ENCODE data around the gene SIRPG. TPM values are rescaled to one million over a fixed set of nuclear protein-coding genes. Genes with fewer than 3 reads are reported as not detected.

SIRPG gene
- total RNA-seq, 1 experiment from 2014 or later, result not detected

DNA sequence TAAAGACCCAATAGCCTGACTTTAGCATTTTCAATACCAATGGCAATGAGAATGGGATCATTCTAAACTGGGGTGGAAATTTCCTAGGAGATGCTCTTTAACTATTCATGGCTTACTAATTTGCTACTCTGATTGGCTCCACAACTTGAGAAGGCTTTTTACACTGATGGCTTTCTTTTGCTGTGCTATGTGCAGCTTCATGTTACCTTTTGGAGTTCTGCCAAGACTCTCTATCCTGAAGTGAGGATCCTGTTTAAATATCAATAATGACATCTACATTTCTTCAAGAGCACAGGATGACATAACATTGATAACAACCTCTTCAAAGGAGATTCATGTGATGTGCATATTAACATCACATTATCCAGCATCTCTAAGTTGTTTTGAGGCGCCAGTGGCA lies 43.4 kb upstream of the SIRPG start:
- TF ChIP-seq, protein P1, sequence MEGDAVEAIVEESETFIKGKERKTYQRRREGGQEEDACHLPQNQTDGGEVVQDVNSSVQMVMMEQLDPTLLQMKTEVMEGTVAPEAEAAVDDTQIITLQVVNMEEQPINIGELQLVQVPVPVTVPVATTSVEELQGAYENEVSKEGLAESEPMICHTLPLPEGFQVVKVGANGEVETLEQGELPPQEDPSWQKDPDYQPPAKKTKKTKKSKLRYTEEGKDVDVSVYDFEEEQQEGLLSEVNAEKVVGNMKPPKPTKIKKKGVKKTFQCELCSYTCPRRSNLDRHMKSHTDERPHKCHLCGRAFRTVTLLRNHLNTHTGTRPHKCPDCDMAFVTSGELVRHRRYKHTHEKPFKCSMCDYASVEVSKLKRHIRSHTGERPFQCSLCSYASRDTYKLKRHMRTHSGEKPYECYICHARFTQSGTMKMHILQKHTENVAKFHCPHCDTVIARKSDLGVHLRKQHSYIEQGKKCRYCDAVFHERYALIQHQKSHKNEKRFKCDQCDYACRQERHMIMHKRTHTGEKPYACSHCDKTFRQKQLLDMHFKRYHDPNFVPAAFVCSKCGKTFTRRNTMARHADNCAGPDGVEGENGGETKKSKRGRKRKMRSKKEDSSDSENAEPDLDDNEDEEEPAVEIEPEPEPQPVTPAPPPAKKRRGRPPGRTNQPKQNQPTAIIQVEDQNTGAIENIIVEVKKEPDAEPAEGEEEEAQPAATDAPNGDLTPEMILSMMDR (conservative IDR thresholded peaks at IDR 0.05), result no peak
- DNase-seq, result no peak
- Mint-ChIP-seq H3K4me3 (no peak overlapping the region), H3K36me3 (ENCODE audit: insufficient read depth in 1 of 3, low read depth in 3 of 3) (no peaks in the 10 kb centered on the region; a peak in 1 of 7 replicates), H3K4me1 (peaks cover 9 to 10% of the 10 kb centered on the region in 2 experiments), H3K27me3 (ENCODE audit: low read depth) (peaks cover 54% of the 10 kb centered on the region), H3K27ac (no peak overlapping the region), H3K9me3 (no peaks in the 10 kb centered on the region)
- WGBS (ENCODE audit: extremely low coverage, insufficient read length, low lambda C conversion rate), result no CpG with 5 or more reads among the region's 1 CpG
- Histone ChIP-seq H3K14ac (ENCODE audit: insufficient read depth, low read length) (no peak overlapping the region), H2BK120ac (ENCODE audit: low read depth, low read length, poor library complexity, severe bottlenecking) (no peak overlapping the region), H2AFZ (ENCODE audit: low read length) (no peak overlapping the region), H3K4me1 (ENCODE audit: insufficient read depth, low read length) (no peaks in the 10 kb centered on the region), H3K27me3 (ENCODE audit: insufficient read depth, low read length) (no peaks in the 10 kb centered on the region; the same call in 1 of the 2 replicates), H3K23ac (ENCODE audit: insufficient read length, low read depth, low read length) (no peak overlapping the region), H3K4ac (ENCODE audit: low read depth, low read length) (no peak overlapping the region), H3K9ac (ENCODE audit: extremely low read depth, insufficient read length, low read length) (no peak overlapping the region), H3K9me3 (ENCODE audit: control insufficient read depth, low read depth, low read length) (no peaks in the 10 kb centered on the region), H2BK12ac (ENCODE audit: insufficient read length, low read depth, low read length) (no peak overlapping the region), H2BK20ac (ENCODE audit: low read depth, low read length, poor library complexity, severe bottlenecking) (no peak overlapping the region), H4K20me1 (ENCODE audit: control insufficient read depth, insufficient read depth, insufficient read length) (no peaks in the 10 kb centered on the region), H4K5ac (ENCODE audit: insufficient read length, low read depth, low read length) (no peak overlapping the region), H3K79me1 (ENCODE audit: insufficient read depth, low read depth, low read length, poor library complexity, severe bottlenecking) (no peaks in the 10 kb centered on the region), H4K8ac (replicated peaks; ENCODE audit: insufficient read length, low read depth, low read length) (no peak overlapping the region), H3K56ac (ENCODE audit: insufficient read length, low read depth, low read length) (no peak overlapping the region), H3K23me2 (ENCODE audit: insufficient read length, low read depth, low read length, poor library complexity, severe bottlenecking) (no peaks in the 10 kb centered on the region), H2AK5ac (ENCODE audit: insufficient read length, low read length) (no peak overlapping the region), H3K79me2 (ENCODE audit: insufficient read depth, low read length) (no peaks in the 10 kb centered on the region), H3K27ac (ENCODE audit: insufficient read length, low read depth, low read length) (no peak overlapping the region), H4K91ac (ENCODE audit: insufficient read length, low read depth, low read length) (no peak overlapping the region), H2BK5ac (ENCODE audit: insufficient read length, low read length) (no peak overlapping the region), H2BK15ac (ENCODE audit: low read depth, low read length) (no peak overlapping the region), H3T11ph (ENCODE audit: low read length) (no peak overlapping the region), H3K18ac (ENCODE audit: insufficient read length, low read depth, low read length) (no peak overlapping the region), H3K4me2 (ENCODE audit: insufficient read depth, insufficient read length, low read length) (no peak overlapping the region)

All from H9 (cell line).